Mesothelial cell of epicardium (in vitro differentiated cells): Measurements from ENCODE around the gene SERAC1. TPM values are rescaled to one million over a fixed set of nuclear protein-coding genes. Genes with fewer than 3 reads are reported as not detected.
"Not testable (repeated sequence)": the region's sequence is repeated elsewhere in the genome, so short reads cannot be mapped to it uniquely, and the experiment has no call there.

ENCODE experiments used
- DNase-seq, 2 experiments: peaks; one replicate each; pipeline ENCODE4 v3.0.0; 2021; ENCODE audit warnings: low spot score in 2 of 2; ENCODE audit not compliant: unreplicated experiment in 2 of 2
- H3K27ac Mint-ChIP-seq: 2 replicates; pipeline ENCODE4 v1.8.0; 2021; ENCODE audit warnings: mixed read lengths
- H3K27me3 Mint-ChIP-seq: 2 replicates; pipeline ENCODE4 v1.8.0; 2021; ENCODE audit warnings: low read depth, mixed read lengths
- H3K36me3 Mint-ChIP-seq: 2 replicates; pipeline ENCODE4 v1.8.0; 2021; ENCODE audit warnings: mixed read lengths
- H3K4me1 Mint-ChIP-seq: 2 replicates; pipeline ENCODE4 v1.8.0; 2021; ENCODE audit warnings: mixed read lengths
- H3K4me3 Mint-ChIP-seq: 2 replicates; pipeline ENCODE4 v1.8.0; 2021; ENCODE audit warnings: mild to moderate bottlenecking, moderate library complexity, mixed read lengths
- H3K9me3 Mint-ChIP-seq: 2 replicates; pipeline ENCODE4 v1.8.0; 2021; ENCODE audit warnings: mixed read lengths
- CTCF ChIP-seq: fragments of 200-600 bp; sonication (generic); IDR thresholded peaks from one replicate; pipeline ENCODE4 v1.5.0; 2021; ENCODE audit warnings: antibody characterized with exemption; ENCODE audit not compliant: unreplicated experiment
- total RNA-seq: library from RNA; stranded (reverse); gene quantifications from 3 replicates; pipeline ENCODE4 v1.2.1, GENCODE V29; 2021

Gene SERAC1
- total RNA-seq, 1 donor from 2014 or later: 9.8 TPM

GRCh38 chr6:158158123-158158522 lies 9.9 kb downstream of the SERAC1 start:
- no peak for DNase-seq
- H3K4me3 Mint-ChIP-seq: no peak overlapping the region
- H3K27me3 Mint-ChIP-seq: no peaks in the 10 kb centered on the region
- H3K4me1 Mint-ChIP-seq: peaks cover 5% of the 10 kb centered on the region
- H3K36me3 Mint-ChIP-seq: peaks cover 26% of the 10 kb centered on the region
- H3K27ac Mint-ChIP-seq: no peak overlapping the region
- no peak for TF ChIP-seq CTCF
- peaks cover 10% of the 10 kb centered on the region for H3K9me3 Mint-ChIP-seq

DNA sequence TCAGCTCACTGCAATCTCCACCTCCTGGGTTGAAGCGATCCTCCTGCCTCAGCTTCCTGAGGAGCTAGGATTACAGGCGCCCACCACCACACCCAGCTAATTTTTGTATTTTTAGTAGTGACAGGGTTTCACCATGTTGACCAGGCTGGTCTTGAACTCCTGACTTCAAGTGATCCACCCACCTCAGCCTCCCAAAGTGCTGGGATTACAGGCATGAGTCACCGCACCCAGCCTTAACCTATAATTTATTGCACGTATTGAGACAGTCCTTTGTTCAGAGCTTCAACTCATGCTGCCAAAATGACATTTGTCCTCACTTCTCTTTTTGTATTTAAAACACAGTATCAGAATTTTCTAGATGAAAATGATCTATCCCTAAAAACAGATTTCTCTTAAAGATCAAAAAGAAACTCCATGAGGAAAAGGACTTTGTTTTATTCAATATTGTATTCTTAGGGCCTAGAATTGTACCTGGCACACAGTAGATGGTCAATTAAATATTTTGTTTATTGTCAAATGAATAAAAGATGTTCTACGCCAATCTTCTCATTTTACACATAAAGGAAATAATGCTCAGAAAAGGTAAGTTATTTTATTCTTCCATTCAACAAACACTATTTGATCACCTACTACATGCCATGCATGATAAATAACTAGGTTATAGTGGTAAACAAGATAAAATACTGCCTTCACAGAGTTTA lies 10.8 kb downstream of the SERAC1 start:
- peaks cover 3% of the 10 kb centered on the region for H3K4me1 Mint-ChIP-seq
- H3K27ac Mint-ChIP-seq: no peak overlapping the region
- no peak for DNase-seq
- peaks cover 26% of the 10 kb centered on the region for H3K36me3 Mint-ChIP-seq
- TF ChIP-seq CTCF: no peak
- no peak overlapping the region for H3K4me3 Mint-ChIP-seq
- H3K9me3 Mint-ChIP-seq: peaks cover 10% of the 10 kb centered on the region
- no peaks in the 10 kb centered on the region for H3K27me3 Mint-ChIP-seq

GRCh38 chr6:158154816-158155215 lies 13.2 kb downstream of the SERAC1 start:
- Mint-ChIP-seq H3K4me1 (no peaks in the 10 kb centered on the region), H3K27me3 (no peaks in the 10 kb centered on the region), H3K36me3 (peaks cover 18% of the 10 kb centered on the region), H3K4me3 (no peak overlapping the region), H3K27ac (no peak overlapping the region), H3K9me3 (no peaks in the 10 kb centered on the region)
- no peak for TF ChIP-seq CTCF
- no peak for DNase-seq

GRCh38 chr6:158153576-158153975 lies 14.5 kb downstream of the SERAC1 start:
- no peak for TF ChIP-seq CTCF
- H3K4me1 Mint-ChIP-seq: no peaks in the 10 kb centered on the region
- DNase-seq: no peak
- no peaks in the 10 kb centered on the region for H3K27me3 Mint-ChIP-seq
- no peak overlapping the region for H3K27ac Mint-ChIP-seq
- no peak overlapping the region for H3K4me3 Mint-ChIP-seq
- H3K9me3 Mint-ChIP-seq: no peaks in the 10 kb centered on the region
- H3K36me3 Mint-ChIP-seq: peaks cover 22% of the 10 kb centered on the region

DNA sequence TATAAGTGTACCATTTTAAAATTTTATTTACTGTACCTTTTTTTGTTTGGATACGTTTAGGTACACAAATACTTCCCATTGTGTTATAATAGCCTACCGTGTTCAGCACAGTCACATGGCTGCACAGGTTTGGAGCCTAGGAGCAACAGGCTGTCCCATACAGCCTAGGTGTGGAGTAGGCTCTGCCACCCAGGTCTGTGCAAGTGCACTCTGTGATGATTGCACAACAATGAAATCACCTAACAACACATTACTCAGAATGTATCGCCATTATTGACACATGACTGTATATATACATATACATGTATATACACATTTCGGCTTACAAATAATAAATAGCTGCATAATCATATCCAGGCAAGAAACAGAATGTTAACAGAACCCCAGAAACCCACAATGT lies 15.4 kb downstream of the SERAC1 start:
- Mint-ChIP-seq H3K27me3 (no peaks in the 10 kb centered on the region), H3K9me3 (no peaks in the 10 kb centered on the region)
- TF ChIP-seq CTCF: no peak

GRCh38 chr6:158152025-158152424 lies 16.0 kb downstream of the SERAC1 start:
- DNase-seq, H3K27me3 Mint-ChIP-seq, H3K4me1 Mint-ChIP-seq, H3K9me3 Mint-ChIP-seq, H3K4me3 Mint-ChIP-seq, H3K27ac Mint-ChIP-seq: not testable (repeated sequence)
- peaks cover 17% of the 10 kb centered on the region for H3K36me3 Mint-ChIP-seq

More for the DNA sequence above, 15.4 kb downstream of the SERAC1 start:
- no peak for DNase-seq
- H3K4me1 Mint-ChIP-seq: no peaks in the 10 kb centered on the region
- H3K4me3 Mint-ChIP-seq: no peak overlapping the region
- peaks cover 23% of the 10 kb centered on the region for H3K36me3 Mint-ChIP-seq
- H3K27ac Mint-ChIP-seq: no peak overlapping the region
